Tibial nerve (tissue), 3 donors: ENCODE measurements around the gene MAP3K12.
A peak's percentile ranks its signal among the peaks of the same experiment; 100 is the strongest.

Source experiments
- CTCF ChIP-seq, 5 experiments: fragments of 200-600 bp in 3 of 5; fragments of 450-650 bp in 2 of 5; sonication (generic) in 3 of 5; IDR thresholded peaks; one replicate each; pipeline ENCODE4 v1.5.1; 2016 to 2019; ENCODE audit warnings: antibody characterized with exemption in 5 of 5, mild to moderate bottlenecking in 3 of 5, moderate library complexity in 2 of 5
- POLR2A ChIP-seq, 2 donors: fragments of 450-650 bp; IDR thresholded peaks; one replicate each; pipeline ENCODE4 v1.6.1; 2017; ENCODE audit warnings: antibody characterized with exemption in 2 of 2, mild to moderate bottlenecking in 2 of 2, moderate library complexity in 2 of 2

- TF ChIP-seq CTCF (IDR thresholded peaks at IDR 0.05) (peak in 4 of 5 experiments; percentile 3 to 56 (median 37)), POLR2A (IDR thresholded peaks at IDR 0.05) (peak in 1 of 2 donors; percentile 5)
Measured at GRCh38 chr12:53452159-53453077, 46.8 kb downstream of the MAP3K12 start.
